OCI-LY1 (cell line): ENCODE results near the gene POLR2H.

Source experiments
- H2AFZ ChIP-seq: fragments of 200-600 bp; sonication (generic), shearing (Covaris generic); 2 replicates; pipeline ENCODE4 v1.6.0; 2014; ENCODE audit warnings: antibody characterized with exemption, mild to moderate bottlenecking, low read length
- H3F3A ChIP-seq: fragments of 200-600 bp; sonication (generic), shearing (Covaris generic); 2 replicates; pipeline ENCODE4 v1.6.0; 2014; ENCODE audit warnings: mild to moderate bottlenecking, antibody characterized with exemption, low read length, moderate library complexity; ENCODE audit not compliant: insufficient read depth
- H3K27ac ChIP-seq: fragments of 200-600 bp; sonication (generic); 2 replicates; pipeline ENCODE4 v1.5.1; 2014; ENCODE audit warnings: low read length, mixed run types, mild to moderate bottlenecking, low read depth; ENCODE audit not compliant: poor library complexity, severe bottlenecking
- H3K27me3 ChIP-seq: fragments of 200-600 bp; sonication (generic); 2 replicates; pipeline ENCODE4 v1.6.0; 2014; ENCODE audit warnings: antibody characterized with exemption, mild to moderate bottlenecking, low read length, moderate library complexity; ENCODE audit not compliant: insufficient read depth
- H3K36me3 ChIP-seq: fragments of 200-600 bp; sonication (generic); 2 replicates; pipeline ENCODE4 v1.6.1; 2014; ENCODE audit warnings: mild to moderate bottlenecking, antibody characterized with exemption, low read length, moderate library complexity, mixed read lengths; ENCODE audit not compliant: insufficient read depth
- H3K4me1 ChIP-seq: fragments of 200-600 bp; sonication (generic); 2 replicates; pipeline ENCODE4 v1.5.1; 2014; ENCODE audit warnings: mild to moderate bottlenecking, low read length, moderate library complexity; ENCODE audit not compliant: insufficient read depth, severe bottlenecking
- H3K4me2 ChIP-seq: fragments of 200-600 bp; sonication (generic), shearing (Covaris generic); 2 replicates; pipeline ENCODE4 v1.6.1; 2014; ENCODE audit warnings: low read length
- H3K4me3 ChIP-seq: fragments of 200-600 bp; sonication (generic); 2 replicates; pipeline ENCODE4 v1.5.1; 2014; ENCODE audit warnings: low read length, low read depth, mild to moderate bottlenecking, mixed read lengths; ENCODE audit not compliant: poor library complexity, severe bottlenecking
- H3K79me2 ChIP-seq: fragments of 200-600 bp; shearing (Covaris generic); 2 replicates; pipeline ENCODE4 v1.6.1; 2016; ENCODE audit warnings: mixed run types, low read length, mixed read lengths; ENCODE audit not compliant: insufficient read depth
- H3K9ac ChIP-seq: fragments of 200-600 bp; sonication (generic), shearing (Covaris generic); 2 replicates; pipeline ENCODE4 v1.6.1; 2014; ENCODE audit warnings: mild to moderate bottlenecking, low read length, mixed read lengths
- H3K9me2 ChIP-seq: fragments of 200-600 bp; sonication (generic), shearing (Covaris generic); 2 replicates; pipeline ENCODE4 v1.6.1; 2014; ENCODE audit warnings: low read depth, mild to moderate bottlenecking, low read length, mixed read lengths
- H3K9me3 ChIP-seq: fragments of 200-600 bp; shearing (Covaris generic); 2 replicates; pipeline ENCODE4 v1.6.1; 2014; ENCODE audit warnings: low read length, mixed read lengths
- H4K20me1 ChIP-seq: fragments of 200-600 bp; sonication (generic), shearing (Covaris generic); 2 replicates; pipeline ENCODE4 v1.6.0; 2016; ENCODE audit warnings: mild to moderate bottlenecking, low read length; ENCODE audit not compliant: insufficient read depth
- EZH2 ChIP-seq: fragments of 200-600 bp; sonication (generic), shearing (Covaris generic); IDR thresholded peaks from 2 replicates; pipeline ENCODE4 v1.8.0; 2017; ENCODE audit warnings: borderline replicate concordance, mixed run types, mild to moderate bottlenecking, antibody characterized with exemption, low read length, moderate library complexity, mixed read lengths
- TF ChIP-seq, protein P1 (sequence below): fragments of 200-600 bp; sonication (generic), shearing (Covaris generic); IDR thresholded peaks from 2 replicates; pipeline ENCODE4 v1.5.1; 2017; ENCODE audit warnings: mild to moderate bottlenecking, antibody characterized with exemption, low read length, moderate library complexity, mixed read lengths

POLR2H gene

DNA sequence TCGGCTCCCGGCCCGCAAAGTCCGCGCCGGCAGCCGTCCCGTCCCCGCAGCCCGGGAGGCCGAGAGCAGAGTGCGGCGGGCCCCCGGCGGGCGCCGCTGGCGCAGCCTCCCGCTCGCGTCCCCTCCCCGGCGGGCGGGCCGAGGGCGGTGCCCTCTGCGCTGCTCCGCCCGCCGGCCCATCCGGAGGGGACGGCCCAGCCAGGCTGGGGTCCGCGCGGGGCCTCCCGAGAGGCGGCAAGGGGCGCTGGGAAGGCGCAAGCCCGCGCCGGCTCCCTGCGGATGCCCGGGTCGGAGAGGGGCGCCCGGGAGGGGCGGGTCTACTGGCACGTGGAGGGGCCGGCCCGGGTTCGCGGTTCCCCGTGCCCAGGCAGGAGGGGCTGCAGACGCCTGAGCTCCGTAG, at the start of gene POLR2H, which contains the start of gene CLCN2:
Gene POLR2H (plus strand): TSS at position 179 of the 400 bp plus-strand sequence. CDS start 1,783 bp downstream, outside the sequence.
Gene CLCN2 (minus strand): TSS at position 74 of the 400 bp plus-strand sequence. CDS start 126 bp downstream, outside the sequence.
- TF ChIP-seq, protein P1, sequence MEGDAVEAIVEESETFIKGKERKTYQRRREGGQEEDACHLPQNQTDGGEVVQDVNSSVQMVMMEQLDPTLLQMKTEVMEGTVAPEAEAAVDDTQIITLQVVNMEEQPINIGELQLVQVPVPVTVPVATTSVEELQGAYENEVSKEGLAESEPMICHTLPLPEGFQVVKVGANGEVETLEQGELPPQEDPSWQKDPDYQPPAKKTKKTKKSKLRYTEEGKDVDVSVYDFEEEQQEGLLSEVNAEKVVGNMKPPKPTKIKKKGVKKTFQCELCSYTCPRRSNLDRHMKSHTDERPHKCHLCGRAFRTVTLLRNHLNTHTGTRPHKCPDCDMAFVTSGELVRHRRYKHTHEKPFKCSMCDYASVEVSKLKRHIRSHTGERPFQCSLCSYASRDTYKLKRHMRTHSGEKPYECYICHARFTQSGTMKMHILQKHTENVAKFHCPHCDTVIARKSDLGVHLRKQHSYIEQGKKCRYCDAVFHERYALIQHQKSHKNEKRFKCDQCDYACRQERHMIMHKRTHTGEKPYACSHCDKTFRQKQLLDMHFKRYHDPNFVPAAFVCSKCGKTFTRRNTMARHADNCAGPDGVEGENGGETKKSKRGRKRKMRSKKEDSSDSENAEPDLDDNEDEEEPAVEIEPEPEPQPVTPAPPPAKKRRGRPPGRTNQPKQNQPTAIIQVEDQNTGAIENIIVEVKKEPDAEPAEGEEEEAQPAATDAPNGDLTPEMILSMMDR, result no peak
- no peak for TF ChIP-seq EZH2
- no peaks in the 10 kb centered on the region for H3K9me3 ChIP-seq
- H2AFZ ChIP-seq, result no peak within 1 kb of the TSS
- peaks cover 19% of the 10 kb centered on the region for H3K4me1 ChIP-seq
- H3K79me2 ChIP-seq, result no peaks in the 10 kb centered on the region
- H4K20me1 ChIP-seq, result no peaks in the 10 kb centered on the region
- peak within 1 kb of the TSS; percentile 84 for H3K4me3 ChIP-seq
- H3K9me2 ChIP-seq, result no peaks in the 10 kb centered on the region
- H3K27ac ChIP-seq, result peak within 1 kb of the TSS; percentile 17
- peak within 1 kb of the TSS; percentile 83 for H3K4me2 ChIP-seq
- peaks cover 5% of the 10 kb centered on the region; the same call in 1 of the 2 replicates for H3K27me3 ChIP-seq
- H3K36me3 ChIP-seq, result peaks cover 16% of the 10 kb centered on the region
- H3F3A ChIP-seq, result no peaks in the 10 kb centered on the region
- H3K9ac ChIP-seq, result peak within 1 kb of the TSS; percentile 70

GRCh38 chr3:184314363-184314699, 47.2 kb upstream of the POLR2H start, which contains the start of gene EIF4G1:
EIF4G1 (plus strand) TSS chr3:184314606; CDS start chr3:184315797, 1,191 bp downstream.
- H3K27ac ChIP-seq, result peak within 1 kb of the TSS; percentile 53
- H2AFZ ChIP-seq, result 0 out of 2 replicates have a peak within 1 kb of the TSS, but pooled peaks have one; percentile 67
- H3K4me1 ChIP-seq, result peaks cover 26% of the 10 kb centered on the region
- peak within 1 kb of the TSS; percentile 95 for H3K9ac ChIP-seq
- H3K36me3 ChIP-seq, result peaks cover 48% of the 10 kb centered on the region
- H3K4me3 ChIP-seq, result peak within 1 kb of the TSS; percentile 84
- TF ChIP-seq, protein P1, result no peak
- no peak for TF ChIP-seq EZH2
- H3K79me2 ChIP-seq, result peaks cover 46% of the 10 kb centered on the region
- no peaks in the 10 kb centered on the region for H3K9me3 ChIP-seq
- peak within 1 kb of the TSS; percentile 93 for H3K4me2 ChIP-seq
- no peaks in the 10 kb centered on the region for H3K27me3 ChIP-seq
- H4K20me1 ChIP-seq, result no peaks in the 10 kb centered on the region
- 0 out of 2 replicates have a peak, but pooled peaks cover 4% of the 10 kb centered on the region for H3F3A ChIP-seq
- H3K9me2 ChIP-seq, result no peaks in the 10 kb centered on the region

DNA sequence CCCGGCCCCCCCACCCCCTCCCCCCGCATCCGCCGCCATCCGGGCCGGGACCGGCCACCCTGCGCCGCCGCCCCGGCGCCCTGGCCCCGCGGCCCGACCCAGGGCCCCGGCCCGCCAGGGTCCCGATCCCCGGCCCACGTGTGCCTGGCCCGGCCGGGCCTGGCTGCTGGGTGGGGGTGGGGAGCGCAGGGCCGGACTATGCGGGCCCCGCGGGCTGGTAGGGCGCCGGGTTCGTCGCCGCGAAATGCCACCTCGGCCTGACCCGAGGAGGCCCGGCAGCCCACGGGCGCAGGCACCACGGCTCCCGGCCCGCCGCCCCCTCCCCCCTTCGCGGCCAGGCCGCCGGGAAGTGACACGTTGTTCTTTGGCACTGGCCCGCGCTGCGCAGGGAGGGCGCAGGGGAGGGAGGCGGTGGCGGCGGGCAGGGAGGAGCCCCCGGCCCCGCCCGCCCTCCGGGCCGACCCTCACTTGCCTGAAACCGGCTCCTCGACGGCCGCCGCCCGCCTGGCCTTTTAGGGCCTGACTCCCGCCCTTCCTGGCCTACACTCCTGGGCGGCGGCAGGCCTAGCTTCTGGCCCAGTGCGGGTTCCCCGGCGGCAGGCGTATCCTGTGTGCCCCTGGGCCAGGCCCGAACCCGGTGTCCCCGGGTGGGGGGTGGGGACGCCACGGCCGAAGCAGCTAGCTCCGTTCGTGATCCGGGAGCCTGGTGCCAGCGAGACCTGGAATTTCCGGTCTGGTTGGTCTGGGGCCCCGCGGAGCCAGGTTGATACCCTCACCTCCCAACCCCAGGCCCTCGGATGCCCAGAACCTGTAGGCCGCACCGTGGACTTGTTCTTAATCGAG, 46.6 kb upstream of the POLR2H start:
- Histone ChIP-seq H3K36me3 (peaks cover 51% of the 10 kb centered on the region), H3K79me2 (peaks cover 46% of the 10 kb centered on the region), H3K4me2 (peak overlapping the region; percentile 93), H3K27me3 (no peaks in the 10 kb centered on the region), H3K9me2 (no peaks in the 10 kb centered on the region), H3K9ac (peak overlapping the region; percentile 95), H4K20me1 (no peaks in the 10 kb centered on the region), H3K4me1 (peaks cover 26% of the 10 kb centered on the region), H3K27ac (peak overlapping the region; percentile 53), H3K9me3 (no peaks in the 10 kb centered on the region), H3F3A (0 out of 2 replicates have a peak, but pooled peaks cover 4% of the 10 kb centered on the region), H3K4me3 (peak overlapping the region; percentile 84), H2AFZ (no peak overlapping the region)
- no peak for TF ChIP-seq EZH2
- TF ChIP-seq, protein P1, result no peak
